ENCODE measurements around the gene HNRNPLL.

GRCh38 chr2:38590053-38590452, 12.7 kb downstream of the HNRNPLL start:
- TF ChIP-seq CTCF (conservative IDR thresholded peaks at IDR 0.05; ENCODE audit: low read depth, low read length) (peak; percentile 60), EZH2 (IDR thresholded peaks at IDR 0.05; ENCODE audit: borderline replicate concordance, low read depth, low read length, poor library complexity, severe bottlenecking) (no peak)
